ENCODE results near the gene FAM221B. TPM values are rescaled to one million over a fixed set of nuclear protein-coding genes. Genes with fewer than 3 reads are reported as not detected.

FAM221B gene
- total RNA-seq, 2 experiments from 2014 or later = not detected

GRCh38 chr9:35776018-35776417, 52.5 kb downstream of the FAM221B start:
- H3K27ac Mint-ChIP-seq = no peak overlapping the region
- intact Hi-C loops (cut with micrococcal nuclease) = no loop called here
- peaks cover 5% of the 10 kb centered on the region for H3K36me3 Mint-ChIP-seq (ENCODE audit: low read depth)
- CTCF ChIA-PET = interaction anchor here (1.4 to 1.8 kb wide), 4 partner anchors 14 to 79 kb away, joined by 3 to 5 read pairs (median 4); no protein-coding TSS in a partner anchor
- H3K4me1 Mint-ChIP-seq (ENCODE audit: low read depth) = no peaks in the 10 kb centered on the region
- no peaks in the 10 kb centered on the region for H3K9me3 Mint-ChIP-seq
- no peak overlapping the region for H3K4me3 Mint-ChIP-seq
- DNase-seq = no peak
- H3K27me3 Mint-ChIP-seq (ENCODE audit: low read depth) = no peaks in the 10 kb centered on the region

GRCh38 chr9:35774907-35775635, 53.5 kb downstream of the FAM221B start:
- no peak for DNase-seq
- Mint-ChIP-seq H3K4me3 (no peak overlapping the region), H3K9me3 (no peaks in the 10 kb centered on the region), H3K36me3 (ENCODE audit: low read depth) (peaks cover under 1% of the 10 kb centered on the region), H3K27me3 (ENCODE audit: low read depth) (no peaks in the 10 kb centered on the region), H3K4me1 (ENCODE audit: low read depth) (no peaks in the 10 kb centered on the region), H3K27ac (no peak overlapping the region)
- CTCF ChIA-PET = interaction anchor here (0.8 to 1.8 kb wide), 5 partner anchors 12 to 78 kb away, joined by 3 to 5 read pairs (median 4); no protein-coding TSS in a partner anchor
- intact Hi-C loops (cut with micrococcal nuclease) = no loop called here

GRCh38 chr9:35771943-35772342, 56.6 kb downstream of the FAM221B start:
- no peak overlapping the region for H3K27ac Mint-ChIP-seq
- H3K36me3 Mint-ChIP-seq (ENCODE audit: low read depth) = no peaks in the 10 kb centered on the region
- H3K4me1 Mint-ChIP-seq (ENCODE audit: low read depth) = peaks cover 6% of the 10 kb centered on the region
- intact Hi-C loops (cut with micrococcal nuclease) = no loop called here
- no peaks in the 10 kb centered on the region for H3K9me3 Mint-ChIP-seq
- CTCF ChIA-PET = interaction anchor here (0.6 to 2.5 kb wide), 5 partner anchors 18 to 299 kb away, joined by 3 to 11 read pairs (median 3); no protein-coding TSS in a partner anchor
- no peaks in the 10 kb centered on the region for H3K27me3 Mint-ChIP-seq (ENCODE audit: low read depth)
- no peak for DNase-seq
- no peak overlapping the region for H3K4me3 Mint-ChIP-seq

- DNase-seq = no peak
- Mint-ChIP-seq H3K4me3 (no peak overlapping the region), H3K9me3 (no peaks in the 10 kb centered on the region), H3K27me3 (ENCODE audit: low read depth) (no peaks in the 10 kb centered on the region), H3K4me1 (ENCODE audit: low read depth) (peaks cover 6% of the 10 kb centered on the region), H3K36me3 (ENCODE audit: low read depth) (no peaks in the 10 kb centered on the region), H3K27ac (no peak overlapping the region)
- CTCF ChIA-PET = interaction anchor here (0.6 to 2.5 kb wide), 5 partner anchors 16 to 923 kb away, joined by 3 to 11 read pairs (median 5); no protein-coding TSS in a partner anchor
- intact Hi-C loops (cut with micrococcal nuclease) = no loop called here
Measured at GRCh38 chr9:35771534-35771933, 57.0 kb downstream of the FAM221B start.

- no peaks in the 10 kb centered on the region for H3K36me3 Mint-ChIP-seq (ENCODE audit: low read depth)
- DNase-seq = no peak
- H3K27me3 Mint-ChIP-seq (ENCODE audit: low read depth) = no peaks in the 10 kb centered on the region
- H3K9me3 Mint-ChIP-seq = no peaks in the 10 kb centered on the region
- intact Hi-C loops (cut with micrococcal nuclease) = no loop called here
- CTCF ChIA-PET = interaction anchor here (0.6 to 2.5 kb wide), 3 partner anchors 15 to 923 kb away, joined by 5 to 11 read pairs (median 5); no protein-coding TSS in a partner anchor
- H3K4me1 Mint-ChIP-seq (ENCODE audit: low read depth) = peaks cover 10% of the 10 kb centered on the region
- no peak overlapping the region for H3K4me3 Mint-ChIP-seq
- H3K27ac Mint-ChIP-seq = no peak overlapping the region
Measured at GRCh38 chr9:35771075-35771433, 57.5 kb downstream of the FAM221B start.

GRCh38 chr9:35769763-35770162, 58.8 kb downstream of the FAM221B start:
- CTCF ChIA-PET = interaction anchor here (0.7 kb wide), 1 partner anchor 247 kb away, joined by 3 read pairs; no protein-coding TSS in a partner anchor
- no peak for DNase-seq
- peaks cover 11% of the 10 kb centered on the region for H3K4me1 Mint-ChIP-seq (ENCODE audit: low read depth)
- no peak overlapping the region for H3K4me3 Mint-ChIP-seq
- no peak overlapping the region for H3K27ac Mint-ChIP-seq
- intact Hi-C loops (cut with micrococcal nuclease) = no loop called here
- no peaks in the 10 kb centered on the region for H3K36me3 Mint-ChIP-seq (ENCODE audit: low read depth)
- H3K9me3 Mint-ChIP-seq = no peaks in the 10 kb centered on the region
- H3K27me3 Mint-ChIP-seq (ENCODE audit: low read depth) = no peaks in the 10 kb centered on the region

- no peaks in the 10 kb centered on the region for H3K9me3 Mint-ChIP-seq
- CTCF ChIA-PET = interaction anchor here (0.6 to 1.0 kb wide), 3 partner anchors 19 to 146 kb away, joined by 3 to 4 read pairs (median 3); no protein-coding TSS in a partner anchor
- no peak overlapping the region for H3K27ac Mint-ChIP-seq
Measured at GRCh38 chr9:35767458-35767857, 61.1 kb downstream of the FAM221B start.

GRCh38 chr9:35766997-35767396, 61.5 kb downstream of the FAM221B start:
- peaks cover 4% of the 10 kb centered on the region for H3K36me3 Mint-ChIP-seq (ENCODE audit: low read depth)
- peaks cover 15% of the 10 kb centered on the region for H3K4me1 Mint-ChIP-seq (ENCODE audit: low read depth)
- no peak for DNase-seq
- no peak overlapping the region for H3K4me3 Mint-ChIP-seq
- CTCF ChIA-PET = interaction anchor here (1.0 kb wide), 1 partner anchor 23 kb away, joined by 4 read pairs; no protein-coding TSS in a partner anchor
- no peaks in the 10 kb centered on the region for H3K9me3 Mint-ChIP-seq
- intact Hi-C loops (cut with micrococcal nuclease) = no loop called here
- H3K27me3 Mint-ChIP-seq (ENCODE audit: low read depth) = no peaks in the 10 kb centered on the region
- H3K27ac Mint-ChIP-seq = no peak overlapping the region

More at GRCh38 chr9:35767458-35767857, 61.1 kb downstream of the FAM221B start:
- H3K4me1 Mint-ChIP-seq (ENCODE audit: low read depth) = peaks cover 13% of the 10 kb centered on the region
- H3K4me3 Mint-ChIP-seq = no peak overlapping the region
- DNase-seq = no peak
- intact Hi-C loops (cut with micrococcal nuclease) = no loop called here
- peaks cover 4% of the 10 kb centered on the region for H3K36me3 Mint-ChIP-seq (ENCODE audit: low read depth)
- no peaks in the 10 kb centered on the region for H3K27me3 Mint-ChIP-seq (ENCODE audit: low read depth)

Other genes starting within 250 kb of the FAM221B start
- 10 to 100 TPM; 18.3 to 19.0 TPM for gene TESK1, start 223.5 kb downstream of the FAM221B start, total RNA-seq
- 1 to 10 TPM; 2.9 to 4.5 TPM for gene CD72, start 210.3 kb downstream of the FAM221B start, total RNA-seq
- 10 to 100 TPM; 44.0 to 45.4 TPM for gene SIT1, start 177.8 kb downstream of the FAM221B start, total RNA-seq
- over 10,000 TPM in 1 of 2 experiments, 1,000 to 10,000 TPM in 1; 7,381 to 12,571 TPM for gene RMRP, start 170.7 kb downstream of the FAM221B start, total RNA-seq
- gene CCDC107, start 170.4 kb downstream of the FAM221B start, total RNA-seq = 1 to 10 TPM; 5.6 to 6.4 TPM
- 10 to 100 TPM; 28.9 to 30.4 TPM for gene ARHGEF39, start 163.5 kb downstream of the FAM221B start, total RNA-seq
- gene CA9, start 154.8 kb downstream of the FAM221B start, total RNA-seq = under 1 TPM; 0.38 to 0.52 TPM
- 1 to 10 TPM; 4.9 to 6.6 TPM for gene TPM2, start 138.8 kb downstream of the FAM221B start, total RNA-seq
- gene TLN1, start 96.5 kb downstream of the FAM221B start, total RNA-seq = 100 to 1,000 TPM; 190 TPM
- 10 to 100 TPM; 13.7 to 13.8 TPM for gene CREB3, start 96.1 kb downstream of the FAM221B start, total RNA-seq
- gene GBA2, start 79.5 kb downstream of the FAM221B start, total RNA-seq = 10 to 100 TPM; 20.3 to 22.7 TPM
- gene RGP1, start 79.4 kb downstream of the FAM221B start, total RNA-seq = 10 to 100 TPM; 12.0 to 13.3 TPM
- gene MSMP, start 74.5 kb downstream of the FAM221B start, total RNA-seq = under 1 TPM in 1 of 2 experiments, not detected in 1; 0.45 TPM
- gene NPR2, start 37.1 kb downstream of the FAM221B start, total RNA-seq = 1 to 10 TPM; 3.6 to 5.5 TPM
- gene SPAG8, start 16.5 kb downstream of the FAM221B start, total RNA-seq = 1 to 10 TPM in 1 of 2 experiments, under 1 TPM in 1; 0.95 to 1.1 TPM
- gene HINT2, start 13.7 kb downstream of the FAM221B start, total RNA-seq = 10 to 100 TPM; 61.0 to 68.3 TPM
- gene TMEM8B, start 496 bp upstream of the FAM221B start, total RNA-seq = 1 to 10 TPM; 6.2 to 6.6 TPM
- not detected for gene OR13J1, start 41.7 kb upstream of the FAM221B start, total RNA-seq
- not detected for gene HRCT1, start 77.5 kb upstream of the FAM221B start, total RNA-seq
- not detected for gene SPAAR, start 80.8 kb upstream of the FAM221B start, total RNA-seq
- not detected for gene OR2S2, start 129.4 kb upstream of the FAM221B start, total RNA-seq
- 1 to 10 TPM; 7.8 to 8.5 TPM for gene RECK, start 208.2 kb upstream of the FAM221B start, total RNA-seq

Measured in activated naive CD4-positive, alpha-beta T cell treated with anti-CD3 and anti-CD28 coated beads for 36 hours (primary cell).